ENCODE measurements around the gene LPIN3.

DNA sequence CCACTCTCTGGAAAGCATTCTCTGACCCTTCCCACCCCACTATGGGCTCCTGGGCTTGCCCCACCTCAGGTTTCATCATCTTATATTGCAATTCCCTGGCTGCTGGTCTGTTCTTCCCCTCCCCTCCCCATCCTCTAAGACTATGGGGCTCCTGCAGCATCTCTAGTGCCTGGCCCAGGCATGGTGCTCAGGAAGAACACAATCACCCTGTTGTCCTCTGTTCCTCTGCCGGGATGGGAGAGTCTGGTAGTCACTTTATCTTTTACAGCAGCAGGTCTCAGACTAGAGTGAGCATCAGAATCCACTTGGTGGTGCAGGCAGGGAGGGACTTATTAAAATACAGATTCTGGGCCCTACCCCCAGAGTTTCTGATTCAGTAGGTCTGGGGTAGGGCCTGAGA lies 5.0 kb upstream of the LPIN3 start:
- TF ChIP-seq, protein P1, sequence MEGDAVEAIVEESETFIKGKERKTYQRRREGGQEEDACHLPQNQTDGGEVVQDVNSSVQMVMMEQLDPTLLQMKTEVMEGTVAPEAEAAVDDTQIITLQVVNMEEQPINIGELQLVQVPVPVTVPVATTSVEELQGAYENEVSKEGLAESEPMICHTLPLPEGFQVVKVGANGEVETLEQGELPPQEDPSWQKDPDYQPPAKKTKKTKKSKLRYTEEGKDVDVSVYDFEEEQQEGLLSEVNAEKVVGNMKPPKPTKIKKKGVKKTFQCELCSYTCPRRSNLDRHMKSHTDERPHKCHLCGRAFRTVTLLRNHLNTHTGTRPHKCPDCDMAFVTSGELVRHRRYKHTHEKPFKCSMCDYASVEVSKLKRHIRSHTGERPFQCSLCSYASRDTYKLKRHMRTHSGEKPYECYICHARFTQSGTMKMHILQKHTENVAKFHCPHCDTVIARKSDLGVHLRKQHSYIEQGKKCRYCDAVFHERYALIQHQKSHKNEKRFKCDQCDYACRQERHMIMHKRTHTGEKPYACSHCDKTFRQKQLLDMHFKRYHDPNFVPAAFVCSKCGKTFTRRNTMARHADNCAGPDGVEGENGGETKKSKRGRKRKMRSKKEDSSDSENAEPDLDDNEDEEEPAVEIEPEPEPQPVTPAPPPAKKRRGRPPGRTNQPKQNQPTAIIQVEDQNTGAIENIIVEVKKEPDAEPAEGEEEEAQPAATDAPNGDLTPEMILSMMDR (IDR thresholded peaks at IDR 0.05; ENCODE audit: low read depth, low read length): no peak
- TF ChIP-seq EZH2phosphoT487 (IDR thresholded peaks at IDR 0.05; ENCODE audit: low read depth): no peak
